Kidney epithelial cell (primary cell): ENCODE results near the gene ZSWIM4. TPM values are rescaled to one million over a fixed set of nuclear protein-coding genes. Genes with fewer than 3 reads are reported as not detected.

Experiments used
- DNase-seq: peaks from one replicate; pipeline ENCODE4 v3.0.0-alpha.2; 2010; ENCODE audit warnings: low read depth
- H3K27me3 ChIP-seq: 2 replicates; pipeline ENCODE4 v1.6.0; 2011; ENCODE audit warnings: low read length; ENCODE audit not compliant: control insufficient read depth, insufficient read depth
- H3K36me3 ChIP-seq: 2 replicates; pipeline ENCODE4 v1.5.1; 2011; ENCODE audit warnings: low read length; ENCODE audit not compliant: control insufficient read depth, insufficient read depth
- H3K4me3 ChIP-seq: 2 replicates; pipeline ENCODE4 v1.5.1; 2011; ENCODE audit warnings: low read depth, mild to moderate bottlenecking, control low read depth, low read length
- total RNA-seq: library from RNA; depleted of rRNA; stranded (reverse); fragments of >200 nt; gene quantifications from 2 replicates; pipeline ENCODE4 v1.2.3, GENCODE V29; 2015
- TF ChIP-seq, protein P1 (sequence below): IDR thresholded peaks from 2 replicates; pipeline ENCODE4 v1.5.1; 2011; ENCODE audit warnings: mild to moderate bottlenecking, moderate library complexity, low read length, control low read depth, inconsistent platforms; ENCODE audit not compliant: insufficient read depth, poor library complexity, severe bottlenecking

The ZSWIM4 gene
- total RNA-seq, 1 donor from 2014 or later: 25.7 TPM

DNA sequence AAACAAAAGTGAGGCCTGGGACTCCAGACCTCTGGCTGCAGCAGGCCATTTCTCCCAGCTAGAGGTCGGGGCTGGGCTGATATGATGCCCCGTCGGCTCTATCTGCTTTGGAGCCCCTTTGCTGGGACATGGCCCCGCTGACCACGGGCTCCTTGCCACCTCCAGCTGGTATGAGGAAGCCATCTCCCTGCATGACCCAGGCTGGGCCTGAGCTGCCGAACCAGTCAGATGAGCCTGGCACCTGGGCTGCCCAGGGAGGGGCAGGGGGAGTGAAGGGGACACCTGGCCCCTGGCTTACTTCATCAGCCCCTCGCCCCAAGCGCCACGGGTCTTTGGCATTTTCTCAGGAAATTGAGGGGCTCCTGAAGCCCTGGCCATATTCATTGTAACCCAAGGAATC lies 7.8 kb downstream of the ZSWIM4 start:
- TF ChIP-seq, protein P1, sequence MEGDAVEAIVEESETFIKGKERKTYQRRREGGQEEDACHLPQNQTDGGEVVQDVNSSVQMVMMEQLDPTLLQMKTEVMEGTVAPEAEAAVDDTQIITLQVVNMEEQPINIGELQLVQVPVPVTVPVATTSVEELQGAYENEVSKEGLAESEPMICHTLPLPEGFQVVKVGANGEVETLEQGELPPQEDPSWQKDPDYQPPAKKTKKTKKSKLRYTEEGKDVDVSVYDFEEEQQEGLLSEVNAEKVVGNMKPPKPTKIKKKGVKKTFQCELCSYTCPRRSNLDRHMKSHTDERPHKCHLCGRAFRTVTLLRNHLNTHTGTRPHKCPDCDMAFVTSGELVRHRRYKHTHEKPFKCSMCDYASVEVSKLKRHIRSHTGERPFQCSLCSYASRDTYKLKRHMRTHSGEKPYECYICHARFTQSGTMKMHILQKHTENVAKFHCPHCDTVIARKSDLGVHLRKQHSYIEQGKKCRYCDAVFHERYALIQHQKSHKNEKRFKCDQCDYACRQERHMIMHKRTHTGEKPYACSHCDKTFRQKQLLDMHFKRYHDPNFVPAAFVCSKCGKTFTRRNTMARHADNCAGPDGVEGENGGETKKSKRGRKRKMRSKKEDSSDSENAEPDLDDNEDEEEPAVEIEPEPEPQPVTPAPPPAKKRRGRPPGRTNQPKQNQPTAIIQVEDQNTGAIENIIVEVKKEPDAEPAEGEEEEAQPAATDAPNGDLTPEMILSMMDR: no peak
- no peak overlapping the region for H3K4me3 ChIP-seq
- no peaks in the 10 kb centered on the region for H3K36me3 ChIP-seq
- H3K27me3 ChIP-seq: no peaks in the 10 kb centered on the region
- no peak for DNase-seq

DNA sequence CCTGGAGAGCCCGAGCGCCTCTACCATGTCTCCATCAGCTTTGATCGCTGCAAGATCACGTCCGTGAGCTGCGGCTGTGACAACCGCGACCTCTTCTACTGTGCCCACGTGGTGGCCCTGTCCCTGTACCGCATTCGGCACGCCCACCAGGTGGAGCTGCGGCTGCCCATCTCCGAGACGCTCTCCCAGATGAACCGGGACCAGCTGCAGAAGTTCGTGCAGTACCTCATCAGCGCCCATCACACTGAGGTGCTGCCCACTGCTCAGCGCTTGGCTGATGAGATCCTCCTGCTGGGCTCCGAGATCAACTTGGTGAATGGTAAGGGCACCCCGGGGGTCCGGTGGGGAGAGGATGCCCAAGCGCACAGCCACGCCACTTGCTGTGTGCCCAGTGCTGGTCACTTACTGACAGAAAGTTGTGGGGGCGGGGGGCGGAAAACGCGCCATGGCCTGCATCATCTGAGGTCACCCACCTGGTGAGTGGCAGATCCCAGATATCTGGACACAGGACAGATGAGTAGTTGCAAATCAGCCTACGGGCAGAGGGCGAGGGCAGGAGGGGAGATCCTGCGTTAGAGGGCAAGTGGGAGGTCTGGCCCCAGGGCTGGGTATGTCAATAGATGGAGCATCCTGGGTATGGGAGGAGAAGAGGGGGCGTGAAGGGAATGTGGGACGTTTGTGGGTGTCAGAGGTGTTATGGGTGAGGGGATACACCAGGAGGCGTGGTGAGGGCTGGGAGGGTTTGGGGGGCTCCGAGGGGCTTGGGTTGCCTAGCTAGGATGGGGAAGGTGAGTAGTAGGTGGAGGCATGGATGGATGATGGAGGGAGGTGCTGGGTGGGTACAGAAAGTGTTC lies 9.8 kb downstream of the ZSWIM4 start:
- no peak overlapping the region for H3K4me3 ChIP-seq
- no peak for DNase-seq
- no peaks in the 10 kb centered on the region for H3K36me3 ChIP-seq
- no peaks in the 10 kb centered on the region for H3K27me3 ChIP-seq
- TF ChIP-seq, protein P1: peak; percentile 14

DNA sequence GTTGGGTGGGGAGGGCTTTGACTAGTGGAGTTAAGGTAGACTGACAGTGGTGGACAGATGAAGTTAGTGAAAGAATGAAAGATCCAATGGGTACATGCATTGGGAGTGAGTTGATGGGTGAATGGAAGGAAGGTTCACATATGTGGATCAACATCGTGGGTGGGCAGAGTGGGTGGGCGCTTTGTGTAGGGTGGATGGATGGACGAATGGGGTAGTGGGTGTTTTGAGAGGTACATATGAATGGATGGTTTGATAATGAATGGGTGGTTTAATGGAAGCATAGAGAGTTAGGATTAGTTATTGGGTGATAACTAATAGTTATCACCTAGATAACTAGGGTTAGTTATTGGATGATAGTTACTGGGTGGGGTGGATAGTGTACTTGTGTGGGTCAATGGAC lies 11.5 kb downstream of the ZSWIM4 start:
- Histone ChIP-seq H3K36me3 (no peaks in the 10 kb centered on the region), H3K4me3 (no peak overlapping the region), H3K27me3 (no peaks in the 10 kb centered on the region)
- DNase-seq: no peak
- TF ChIP-seq, protein P1: no peak

DNA sequence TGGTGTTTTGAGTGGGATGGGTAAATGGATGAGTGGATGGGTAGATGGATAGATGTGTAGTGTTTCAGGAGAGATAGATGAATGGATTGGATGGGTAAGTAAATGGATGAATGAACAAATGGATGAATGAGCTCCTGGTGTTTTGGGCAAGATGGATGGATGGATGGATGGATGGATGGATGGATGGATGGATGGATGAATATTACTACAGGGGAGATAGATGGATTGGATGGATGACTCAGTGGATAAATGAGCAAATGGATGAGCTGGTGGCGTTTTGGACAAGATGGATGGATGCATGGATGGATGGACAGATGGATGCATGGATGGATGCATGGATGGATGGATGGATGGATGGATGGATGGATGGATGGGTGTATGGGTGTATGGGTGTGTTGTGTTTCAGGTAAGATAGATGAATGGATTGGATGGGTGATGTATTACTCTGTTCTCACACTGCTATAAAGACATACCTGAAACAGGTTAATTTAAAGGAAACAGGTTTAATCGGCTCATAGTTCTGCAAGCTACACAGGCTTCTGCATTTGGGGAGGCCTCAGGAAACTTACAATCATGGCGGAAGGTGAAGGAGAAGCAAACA lies 12.3 kb downstream of the ZSWIM4 start:
- H3K36me3 ChIP-seq: no peaks in the 10 kb centered on the region
- no peak for DNase-seq
- H3K27me3 ChIP-seq: no peaks in the 10 kb centered on the region
- TF ChIP-seq, protein P1: no peak
- no peak overlapping the region for H3K4me3 ChIP-seq

DNA sequence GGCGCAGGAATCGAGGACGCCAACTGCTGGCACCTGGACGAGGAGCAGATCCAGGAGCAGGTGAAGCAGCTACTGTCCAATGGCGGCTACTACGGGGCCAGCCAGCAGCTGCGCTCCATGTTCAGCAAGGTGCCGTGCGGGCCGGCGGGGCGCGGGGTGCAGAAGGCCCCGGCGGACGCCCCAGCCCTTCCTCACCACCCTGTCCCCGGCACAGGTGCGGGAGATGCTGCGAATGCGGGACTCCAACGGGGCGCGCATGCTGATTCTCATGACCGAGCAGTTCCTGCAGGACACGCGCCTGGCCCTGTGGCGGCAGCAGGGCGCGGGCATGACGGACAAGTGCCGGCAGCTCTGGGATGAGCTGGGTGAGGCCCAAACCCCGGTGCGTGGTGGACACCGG lies 13.6 kb downstream of the ZSWIM4 start:
- no peaks in the 10 kb centered on the region for H3K27me3 ChIP-seq
- DNase-seq: no peak
- TF ChIP-seq, protein P1: no peak
- no peaks in the 10 kb centered on the region for H3K36me3 ChIP-seq
- no peak overlapping the region for H3K4me3 ChIP-seq
